GM18873 (cell line): ENCODE measurements around the gene KPNA6.

Experiments
- ATAC-seq: cut with Tn5 transposase; IDR thresholded peaks from one replicate; pipeline ENCODE4 v1.9.1; 2021; ENCODE audit warnings: mild to moderate bottlenecking, moderate library complexity, moderate number of reproducible peaks; ENCODE audit not compliant: unreplicated experiment, low FRiP score

The KPNA6 gene

GRCh38 chr1:32208469-32208868 lies 100.6 kb downstream of the KPNA6 start:
- ATAC-seq, result no peak

DNA sequence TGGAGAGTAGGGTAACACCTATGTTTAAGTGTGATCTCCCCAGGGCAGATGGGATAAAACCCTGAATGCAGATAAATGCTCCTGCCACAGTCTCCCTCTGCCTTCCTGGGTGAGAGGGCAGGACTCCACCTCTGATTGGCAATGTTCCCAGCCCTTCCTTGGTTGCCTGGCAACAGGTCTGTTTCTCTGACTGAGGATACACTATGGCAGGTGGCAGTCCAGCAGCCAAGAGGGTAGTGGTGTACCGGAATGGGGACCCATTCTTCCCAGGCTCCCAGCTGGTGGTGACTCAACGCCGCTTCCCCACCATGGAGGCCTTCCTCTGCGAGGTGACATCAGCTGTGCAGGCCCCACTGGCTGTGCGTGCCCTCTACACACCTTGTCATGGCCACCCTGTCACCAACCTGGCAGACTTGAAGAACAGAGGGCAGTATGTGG lies 101.1 kb downstream of the KPNA6 start, which contains the start of gene DCDC2B:
TSS of gene DCDC2B (plus strand) at position 199 of the 438 bp plus-strand sequence. CDS start at position 204, 5 bp downstream.
- no peak for ATAC-seq

- no peak for ATAC-seq
These were observed 108.0 kb downstream of the KPNA6 start for GRCh38 chr1:32215629-32216480.

- no peak for ATAC-seq
These were observed 108.7 kb downstream of the KPNA6 start for GRCh38 chr1:32216566-32216965.

GRCh38 chr1:32219022-32219421 lies 111.2 kb downstream of the KPNA6 start:
- ATAC-seq, result no peak

DNA sequence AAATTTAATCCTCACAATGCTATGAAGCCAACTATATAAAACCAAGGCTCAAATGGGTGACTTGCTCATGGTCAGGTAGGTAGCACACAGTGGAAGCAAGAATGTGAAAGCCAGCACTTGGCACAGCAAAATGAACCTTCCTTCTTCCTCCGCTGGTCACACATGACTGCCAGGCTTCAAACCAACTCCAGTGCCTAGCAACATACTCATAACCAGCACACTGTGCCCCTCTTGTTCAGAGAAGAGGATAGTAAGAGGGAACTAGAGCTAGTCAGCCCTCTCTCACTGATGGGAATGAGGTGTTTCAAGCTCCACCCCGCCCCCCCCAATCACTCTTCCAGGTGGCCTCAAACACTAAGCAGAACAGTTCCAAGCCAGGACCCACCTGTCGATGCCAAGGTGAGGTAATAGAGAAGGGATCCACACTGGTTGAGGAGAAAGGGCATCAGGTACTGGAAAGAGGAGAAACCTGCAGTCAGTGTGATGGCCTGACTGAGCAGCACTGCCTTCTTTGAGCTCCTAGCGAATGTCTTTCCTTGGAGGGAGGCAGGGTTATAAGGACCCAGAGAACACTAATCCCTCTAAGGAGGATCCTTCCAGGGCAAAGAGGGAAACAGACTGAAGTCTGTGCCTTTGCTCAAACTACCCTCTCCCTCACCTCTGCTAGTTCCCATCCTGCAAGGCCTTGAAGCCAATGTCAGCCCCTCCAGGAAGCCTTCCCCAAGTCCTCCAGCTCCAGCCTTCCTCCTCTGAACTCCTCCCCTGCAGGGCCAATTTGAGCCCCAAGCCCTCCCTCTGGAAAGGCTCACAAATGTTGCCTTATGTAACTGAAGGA lies 113.1 kb downstream of the KPNA6 start:
- ATAC-seq, result no peak

- ATAC-seq, result no peak
These were observed 113.7 kb downstream of the KPNA6 start for GRCh38 chr1:32221581-32221979.

DNA sequence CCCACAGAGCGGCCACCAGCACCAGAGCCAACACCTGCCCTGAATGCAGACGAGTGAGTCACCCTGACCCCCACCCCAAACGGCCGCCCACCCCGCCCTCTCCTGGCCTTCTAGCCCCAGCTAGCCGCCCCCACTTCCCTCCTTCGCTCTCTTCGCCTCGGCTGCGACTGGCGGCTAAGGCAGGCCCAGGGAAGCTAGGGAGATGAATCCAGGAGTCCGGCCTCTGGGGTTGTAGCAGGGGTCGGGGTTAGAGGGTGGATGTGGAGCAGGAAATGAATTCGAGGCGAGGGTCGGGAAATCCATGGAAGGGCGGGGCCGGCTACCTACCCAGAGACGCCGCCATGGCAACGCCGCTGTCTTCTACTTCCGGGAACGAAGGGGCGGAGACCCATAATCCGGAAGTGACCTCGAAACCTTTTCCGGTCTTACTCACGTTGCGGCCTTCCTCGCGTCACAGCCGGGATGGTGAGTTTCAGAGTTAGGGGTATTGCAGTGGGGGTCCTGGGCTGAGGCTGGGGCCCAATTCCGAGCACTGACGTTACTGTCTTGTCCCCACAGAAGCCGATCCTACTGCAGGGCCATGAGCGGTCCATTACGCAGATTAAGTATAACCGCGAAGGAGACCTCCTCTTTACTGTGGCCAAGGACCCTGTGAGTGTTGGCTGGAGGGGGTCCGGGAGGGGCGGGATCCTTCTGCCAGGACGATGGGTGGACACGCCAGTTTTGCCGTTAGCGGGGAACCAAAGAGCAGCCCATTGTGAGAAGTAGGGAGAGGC lies 114.3 kb downstream of the KPNA6 start, which contains the start of the genes EIF3I and TMEM234:
TSS of gene EIF3I (plus strand) at position 428 of the 776 bp plus-strand sequence. CDS start at position 463, 35 bp downstream.
TSS of gene TMEM234 (minus strand) at position 374 of the 776 bp plus-strand sequence. CDS start at position 343, 31 bp downstream.
- peak; percentile 68 for ATAC-seq

DNA sequence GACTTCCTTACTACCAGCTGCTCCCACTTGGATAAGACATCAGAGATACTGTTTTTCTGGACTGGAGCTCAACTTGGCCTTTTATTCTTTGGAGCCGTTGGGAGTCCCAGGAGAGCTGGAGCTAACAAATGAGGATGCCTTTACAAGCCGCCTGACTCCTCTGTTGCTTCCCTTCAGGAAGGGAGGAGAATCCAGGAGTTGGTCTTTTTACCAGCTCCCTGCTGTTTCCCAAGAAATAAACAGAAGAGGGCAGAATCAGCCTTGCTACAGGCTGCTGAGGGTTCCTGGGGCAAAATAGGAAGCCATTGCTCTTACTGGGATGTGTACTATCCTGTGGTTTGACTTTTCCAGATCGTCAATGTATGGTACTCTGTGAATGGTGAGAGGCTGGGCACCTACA lies 115.8 kb downstream of the KPNA6 start:
- ATAC-seq, result no peak

GRCh38 chr1:32224285-32224684 lies 116.4 kb downstream of the KPNA6 start:
- ATAC-seq, result no peak
